Endothelial cell of umbilical vein (primary cell): ENCODE data around the gene FERMT2. TPM values are rescaled to one million over a fixed set of nuclear protein-coding genes. Genes with fewer than 3 reads are reported as not detected.
"Not testable (repeated sequence)": the region's sequence is repeated elsewhere in the genome, so short reads cannot be mapped to it uniquely, and the experiment has no call there.

Source experiments
- BruUV-seq: library from RNA; stranded (reverse); fragments of 400-500 nt; replicated peaks from 2 replicates; lab custom pipeline; 2021; lab: Mats Ljungman, UMichigan
- CTCF ChIA-PET: fragments of 300-600, 350-600 bp; sonication (Branson Sonifier 250); formaldehyde crosslinking; loops from one replicate; lab custom pipeline; 2021; ENCODE audit warnings: antibody characterized with exemption, inconsistent platforms; lab: Charles Lee
- POLR2A ChIA-PET: fragments of 300-600, 350-600 bp; sonication (Branson Sonifier 250); formaldehyde crosslinking; loops from one replicate; lab custom pipeline; 2021; ENCODE audit warnings: antibody characterized with exemption, inconsistent platforms; lab: Charles Lee
- DNase-seq: peaks from one replicate; pipeline ENCODE4 v3.0.0-alpha.2; 2011; ENCODE audit warnings: low read depth, low spot score
- FAIRE-seq: peaks from 2 replicates; lab custom pipeline; 2011; peaks lifted over from hg19 to GRCh38; lab: Jason Lieb, UNC
- H2AFZ ChIP-seq: 2 replicates; pipeline ENCODE4 v1.6.0; 2012; ENCODE audit warnings: low read depth, low read length, control low read depth, inconsistent platforms
- H3K27ac ChIP-seq: 2 replicates; pipeline ENCODE4 v1.5.1; 2011; ENCODE audit warnings: low read depth, mild to moderate bottlenecking, control low read depth, low read length, moderate library complexity; ENCODE audit not compliant: insufficient read depth
- H3K27me3 ChIP-seq, 2 experiments: 2 replicates each; pipeline versions ENCODE4 v1.6.0 to v1.6.1; 2011; ENCODE audit warnings: low read length in 2 of 2, mixed read lengths in 1 of 2; ENCODE audit not compliant: control insufficient read depth in 2 of 2, insufficient read depth in 2 of 2
- H3K36me3 ChIP-seq, 2 experiments: 2 replicates in 1 of 2; 3 replicates in 1 of 2; pipeline ENCODE4 v1.5.1; 2011; ENCODE audit warnings: low read length in 2 of 2, mild to moderate bottlenecking in 1 of 2, moderate library complexity in 1 of 2; ENCODE audit not compliant: control insufficient read depth in 2 of 2, insufficient read depth in 2 of 2; ENCODE audit errors: extremely low read depth in 1 of 2
- H3K4me1 ChIP-seq: 3 replicates; pipeline ENCODE4 v1.5.1; 2011; ENCODE audit warnings: mild to moderate bottlenecking, low read length; ENCODE audit not compliant: control insufficient read depth, insufficient read depth; ENCODE audit errors: extremely low read depth
- H3K4me2 ChIP-seq: 2 replicates; pipeline ENCODE4 v1.6.1; 2011; ENCODE audit warnings: low read length, control low read depth, mixed read lengths; ENCODE audit not compliant: insufficient read depth
- H3K4me3 ChIP-seq, 3 experiments: fragments of 200-600 bp in 1 of 3; sonication (generic), shearing (Covaris generic) in 1 of 3; replicated peaks in 1 of 3; 2 replicates each; pipeline ENCODE4 v1.5.1; 2011 to 2016; ENCODE audit warnings: control low read depth in 3 of 3, low read length in 3 of 3, mild to moderate bottlenecking in 2 of 3, inconsistent platforms in 1 of 3, low read depth in 1 of 3, moderate library complexity in 1 of 3; ENCODE audit not compliant: insufficient read depth in 1 of 3
- H3K79me2 ChIP-seq: 2 replicates; pipeline ENCODE4 v1.6.0; 2012; ENCODE audit warnings: low read length, inconsistent platforms; ENCODE audit not compliant: control insufficient read depth, insufficient read depth
- H3K9ac ChIP-seq: replicated peaks from 2 replicates; pipeline ENCODE3; 2011; ENCODE audit warnings: low read length, control low read depth; ENCODE audit not compliant: insufficient read depth; ENCODE audit errors: extremely low read depth
- H3K9me1 ChIP-seq: replicated peaks from 3 replicates; pipeline ENCODE4 v1.6.0; 2011; ENCODE audit warnings: mild to moderate bottlenecking, low read length; ENCODE audit not compliant: control insufficient read depth, insufficient read depth; ENCODE audit errors: extremely low read depth
- H3K9me3 ChIP-seq: replicated peaks from 2 replicates; pipeline ENCODE4 v1.5.1; 2012; ENCODE audit warnings: low read length, inconsistent platforms; ENCODE audit not compliant: control insufficient read depth, insufficient read depth
- H4K20me1 ChIP-seq: replicated peaks from 2 replicates; pipeline ENCODE3; 2011; ENCODE audit warnings: mild to moderate bottlenecking, low read length; ENCODE audit not compliant: control insufficient read depth, insufficient read depth; ENCODE audit errors: extremely low read depth
- EZH2 ChIP-seq: IDR thresholded peaks from 2 replicates; pipeline ENCODE4 v1.6.1; 2012; ENCODE audit warnings: borderline replicate concordance, low read depth, mild to moderate bottlenecking, moderate library complexity, low read length, inconsistent platforms; ENCODE audit not compliant: severe bottlenecking
- FOS ChIP-seq: IDR thresholded peaks from 2 replicates; pipeline ENCODE4 v1.6.1; 2011; ENCODE audit warnings: mild to moderate bottlenecking, low read length, moderate library complexity, borderline replicate concordance; ENCODE audit not compliant: insufficient read depth
- GATA2 ChIP-seq: IDR thresholded peaks from 2 replicates; pipeline ENCODE4 v1.7.0; 2011; ENCODE audit warnings: low read depth, mild to moderate bottlenecking, moderate library complexity, mixed read lengths, low read length; ENCODE audit not compliant: insufficient read length, insufficient read depth
- JUN ChIP-seq: IDR thresholded peaks from 2 replicates; pipeline ENCODE4 v1.6.1; 2011; ENCODE audit warnings: borderline replicate concordance, low read depth; ENCODE audit not compliant: insufficient read length, insufficient read depth
- MYC ChIP-seq: IDR thresholded peaks from one replicate; pipeline ENCODE4 v1.6.1; 2011; ENCODE audit warnings: mild to moderate bottlenecking, low read depth, low read length
- POLR2A ChIP-seq: IDR thresholded peaks from 2 replicates; pipeline ENCODE4 v1.6.1; 2012; ENCODE audit warnings: low read depth, mild to moderate bottlenecking, control low read depth, low read length
- POLR2AphosphoS5 ChIP-seq: IDR thresholded peaks from 2 replicates; pipeline ENCODE4 v1.6.1; 2012; ENCODE audit warnings: low read depth, mild to moderate bottlenecking, control low read depth, low read length, moderate library complexity; ENCODE audit not compliant: insufficient read depth
- dilution Hi-C: fragments of 300-500 bp; cut with MboI; formaldehyde crosslinking; loops from one replicate; pipeline ENCODE4 v1.15.0; 2019; ENCODE audit warnings: low sequenced_read_pairs; ENCODE audit not compliant: extremely low pct_ligation_motif_present
- intact Hi-C: fragments of 100-400 bp; cut with micrococcal nuclease; formaldehyde crosslinking; loops from one replicate; pipeline ENCODE4 v1.10.0; 2022
- polyA plus RNA-seq, 4 experiments: library from polyadenylated mRNA; depleted of rRNA in 3 of 4; stranded (reverse) in 3 of 4; unstranded in 1 of 4; fragments of >200 nt; gene quantifications; 2 replicates each; pipeline versions ENCODE4 v1.2.1 to v1.2.3, GENCODE V29; 2011 to 2012; ENCODE audit warnings: missing spikeins in 1 of 4
- total RNA-seq: library from RNA; stranded (reverse); gene quantifications from 2 replicates; pipeline ENCODE4 v1.2.3, GENCODE V29; 2021
- TF ChIP-seq, protein P1 (sequence below), 2 donors: IDR thresholded peaks; 1 replicate in 1 of 2; 2 replicates in 1 of 2; pipeline ENCODE4 v1.5.1; 2011; ENCODE audit warnings: low read length in 2 of 2, mild to moderate bottlenecking in 2 of 2, moderate library complexity in 2 of 2, control low read depth in 1 of 2, inconsistent platforms in 1 of 2, low read depth in 1 of 2; ENCODE audit not compliant: insufficient read depth in 1 of 2; ENCODE audit errors: extremely low read depth in 1 of 2
- TF ChIP-seq, protein P2 (sequence below): IDR thresholded peaks from 2 replicates; pipeline ENCODE4 v1.6.1; 2011; ENCODE audit not compliant: insufficient read depth, insufficient read length

The FERMT2 gene
- total and polyA plus RNA-seq, 2 donors (not counting 3 experiments of a cell fraction or from before 2014, with no cell fraction given), result 58.7 to 108 TPM

DNA sequence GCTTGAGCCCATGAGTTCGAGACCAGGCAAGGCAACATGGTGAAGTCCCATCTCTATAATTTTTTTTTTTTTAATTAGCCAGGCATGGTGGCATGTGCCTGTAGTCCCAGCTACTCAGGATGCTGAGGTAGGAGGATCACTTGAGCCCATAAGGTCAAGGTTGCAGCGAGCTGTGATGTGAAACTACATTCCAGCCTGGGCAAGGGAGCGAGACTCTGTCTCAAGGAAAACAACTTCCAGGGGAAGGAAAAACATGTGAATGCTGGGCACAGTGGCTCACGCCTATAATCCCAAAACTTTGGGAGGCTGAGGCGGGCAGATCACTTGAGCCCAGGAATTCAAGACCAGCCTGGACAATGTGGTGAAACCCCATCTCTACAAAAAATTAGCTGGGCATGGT is 30.4 kb downstream of the FERMT2 start:
- Histone ChIP-seq H3K79me2 (peaks cover 85% of the 10 kb centered on the region), H3K27ac (peak overlapping the region; percentile 91), H3K4me1 (peaks cover 41% of the 10 kb centered on the region)
- dilution Hi-C loops, H3K36me3 ChIP-seq, H3K9me1 ChIP-seq, DNase-seq, H3K27me3 ChIP-seq, H3K4me3 ChIP-seq, H3K9me3 ChIP-seq, FAIRE-seq, BruUV-seq, H3K4me2 ChIP-seq, H3K9ac ChIP-seq, H2AFZ ChIP-seq, H4K20me1 ChIP-seq, intact Hi-C loops: not testable (repeated sequence)
- ChIA-PET CTCF (interaction anchor here (0.6 to 2.7 kb wide), 7 partner anchors 14 to 95 kb away, joined by 3 to 11 read pairs (median 5); no protein-coding TSS in a partner anchor), POLR2A (interaction anchor here (0.7 kb wide), 1 partner anchor 1262 kb away, joined by 4 read pairs; no protein-coding TSS in a partner anchor)

DNA sequence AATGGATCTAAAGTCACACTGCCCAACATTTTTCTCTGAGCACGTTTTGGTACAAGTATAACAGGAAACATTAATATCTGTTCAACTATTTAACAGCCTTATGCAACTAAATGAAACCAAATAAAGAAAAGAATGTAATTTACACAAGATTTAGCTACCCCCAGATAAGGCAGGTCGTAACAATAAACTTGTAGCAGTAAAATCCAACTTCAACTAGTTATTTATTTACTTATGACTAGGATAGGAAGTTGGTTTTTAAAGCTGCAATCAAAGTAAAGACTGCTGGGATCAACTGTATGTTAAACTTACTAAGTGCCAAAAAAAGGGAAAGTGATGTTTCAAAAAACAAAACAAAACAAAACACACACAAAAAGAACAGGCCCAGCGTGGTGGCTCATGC is 30.9 kb downstream of the FERMT2 start:
- no TSS peak for BruUV-seq
- Histone ChIP-seq H4K20me1 (peaks cover 3% of the 10 kb centered on the region), H3K27ac (peak overlapping the region; percentile 91), H3K9ac (peak overlapping the region; percentile 61), H3K4me2 (peak overlapping the region; percentile 34), H3K9me3 (no peaks in the 10 kb centered on the region), H3K4me3 (no peak overlapping the region), H3K9me1 (no peaks in the 10 kb centered on the region), H2AFZ (no peak overlapping the region), H3K36me3 (peaks cover 0 to 2% of the 10 kb centered on the region in 2 experiments), H3K27me3 (no peaks in the 10 kb centered on the region), H3K79me2 (peaks cover 86% of the 10 kb centered on the region), H3K4me1 (peaks cover 41% of the 10 kb centered on the region)
- dilution Hi-C loops, result no loop called here
- ChIA-PET POLR2A (interaction anchor here (0.7 to 1.6 kb wide), 2 partner anchors 15 to 1262 kb away, joined by 4 read pairs; no protein-coding TSS in a partner anchor), CTCF (interaction anchor here (0.9 to 2.7 kb wide), 6 partner anchors 14 to 94 kb away, joined by 3 to 11 read pairs (median 5); no protein-coding TSS in a partner anchor)
- DNase-seq (peak; percentile 51), FAIRE-seq (no peak)
- TF ChIP-seq MYC (no peak), POLR2A (no peak), FOS (no peak), EZH2 (no peak), POLR2AphosphoS5 (no peak), JUN (no peak), GATA2 (no peak)
- TF ChIP-seq, protein P1, sequence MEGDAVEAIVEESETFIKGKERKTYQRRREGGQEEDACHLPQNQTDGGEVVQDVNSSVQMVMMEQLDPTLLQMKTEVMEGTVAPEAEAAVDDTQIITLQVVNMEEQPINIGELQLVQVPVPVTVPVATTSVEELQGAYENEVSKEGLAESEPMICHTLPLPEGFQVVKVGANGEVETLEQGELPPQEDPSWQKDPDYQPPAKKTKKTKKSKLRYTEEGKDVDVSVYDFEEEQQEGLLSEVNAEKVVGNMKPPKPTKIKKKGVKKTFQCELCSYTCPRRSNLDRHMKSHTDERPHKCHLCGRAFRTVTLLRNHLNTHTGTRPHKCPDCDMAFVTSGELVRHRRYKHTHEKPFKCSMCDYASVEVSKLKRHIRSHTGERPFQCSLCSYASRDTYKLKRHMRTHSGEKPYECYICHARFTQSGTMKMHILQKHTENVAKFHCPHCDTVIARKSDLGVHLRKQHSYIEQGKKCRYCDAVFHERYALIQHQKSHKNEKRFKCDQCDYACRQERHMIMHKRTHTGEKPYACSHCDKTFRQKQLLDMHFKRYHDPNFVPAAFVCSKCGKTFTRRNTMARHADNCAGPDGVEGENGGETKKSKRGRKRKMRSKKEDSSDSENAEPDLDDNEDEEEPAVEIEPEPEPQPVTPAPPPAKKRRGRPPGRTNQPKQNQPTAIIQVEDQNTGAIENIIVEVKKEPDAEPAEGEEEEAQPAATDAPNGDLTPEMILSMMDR (IDR thresholded peaks at IDR 0.05; ENCODE audit: extremely low read depth in 1 of 2, insufficient read depth in 1 of 2, low read depth in 1 of 2, low read length in 2 of 2), result no peak
- TF ChIP-seq, protein P2, sequence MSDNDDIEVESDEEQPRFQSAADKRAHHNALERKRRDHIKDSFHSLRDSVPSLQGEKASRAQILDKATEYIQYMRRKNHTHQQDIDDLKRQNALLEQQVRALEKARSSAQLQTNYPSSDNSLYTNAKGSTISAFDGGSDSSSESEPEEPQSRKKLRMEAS, result no peak
- intact Hi-C loops, result loop anchor here (5.0 kb wide), 2 partner anchors 38 to 128 kb away; partner anchors contain the start of gene GNPNAT1
